ENCODE data around the gene SGSM1.

GRCh38 chr22:24810043-24810749 lies 4.2 kb downstream of the SGSM1 start:
- TF ChIP-seq TAF1 (IDR thresholded peaks at IDR 0.05; ENCODE audit: borderline replicate concordance, insufficient read depth, low read length) (no peak), POLR2AphosphoS5 (IDR thresholded peaks at IDR 0.05; ENCODE audit: low read depth, low read length) (no peak), SIN3A (IDR thresholded peaks at IDR 0.05; ENCODE audit: borderline replicate concordance, insufficient read depth, low read length) (no peak)

Measured in PFSK-1 (cell line).